ENCODE data around the gene IFNGR2. TPM values are rescaled to one million over a fixed set of nuclear protein-coding genes. Genes with fewer than 3 reads are reported as not detected.
A peak's percentile ranks its signal among the peaks of the same experiment; 100 is the strongest.

Gene IFNGR2
- total and polyA plus RNA-seq, 2 experiments from 2014 or later: 21.9 to 29.4 TPM

- no peak for DNase-seq (ENCODE audit: low spot score)
- Histone ChIP-seq H3K79me2 (replicated peaks; ENCODE audit: insufficient read depth) (peaks cover 65% of the 10 kb centered on the region), H2AFZ (no peak overlapping the region), H3K36me3 (ENCODE audit: insufficient read depth) (peaks cover 5% of the 10 kb centered on the region; the same call in 1 of the 2 replicates), H3F3A (replicated peaks; ENCODE audit: low read depth) (peaks cover 8% of the 10 kb centered on the region; the same call in 1 of the 2 replicates), H3K27me3 (ENCODE audit: insufficient read depth) (no peaks in the 10 kb centered on the region), H3K4me1 (ENCODE audit: insufficient read depth) (peaks cover 11% of the 10 kb centered on the region), H3K9me2 (ENCODE audit: insufficient read depth) (no peaks in the 10 kb centered on the region), H3K4me3 (no peak overlapping the region), H3K4me2 (no peak overlapping the region), H3K27ac (ENCODE audit: low read depth) (no peak overlapping the region; the same call in 1 of the 2 replicates), H4K20me1 (replicated peaks; ENCODE audit: insufficient read depth) (peaks cover 19% of the 10 kb centered on the region)
- Mint-ChIP-seq H3K27ac (0 out of 2 replicates have a peak overlapping the region, but pooled peaks have one; percentile 8), H3K4me1 (peaks cover 15% of the 10 kb centered on the region), H3K27me3 (ENCODE audit: insufficient read depth, low read depth, poor library complexity) (peaks cover 4% of the 10 kb centered on the region), H3K4me3 (no peak overlapping the region), H3K36me3 (ENCODE audit: low read depth) (peaks cover 33% of the 10 kb centered on the region), H3K9me3 (no peaks in the 10 kb centered on the region; the same call in 2 of the 3 replicates)
- no peak for ATAC-seq
- TF ChIP-seq ZNF462 (CRISPR knock-in tag; IDR thresholded peaks at IDR 0.05) (no peak), POLR2AphosphoS5 (IDR thresholded peaks at IDR 0.05; ENCODE audit: low read depth) (no peak), JUNB (IDR thresholded peaks at IDR 0.05; ENCODE audit: unreplicated experiment) (no peak), STAT1 (IDR thresholded peaks at IDR 0.05; ENCODE audit: unreplicated experiment) (no peak), ZNF114 (CRISPR knock-in tag; IDR thresholded peaks at IDR 0.05) (no peak), CREB1 (CRISPR knock-in tag; IDR thresholded peaks at IDR 0.05; ENCODE audit: low read depth) (no peak), ETS1 (IDR thresholded peaks at IDR 0.05) (no peak), EZH2phosphoT487 (IDR thresholded peaks at IDR 0.05; ENCODE audit: unreplicated experiment) (no peak), REST (IDR thresholded peaks at IDR 0.05; ENCODE audit: unreplicated experiment) (no peak), CTCF (conservative IDR thresholded peaks at IDR 0.05; ENCODE audit: low read depth in 2 of 2) (no peak), EZH2 (IDR thresholded peaks at IDR 0.05; ENCODE audit: low read depth, unreplicated experiment) (no peak), ZNF331 (CRISPR knock-in tag; IDR thresholded peaks at IDR 0.05; ENCODE audit: low read depth) (no peak)
Measured at GRCh38 chr21:33414926-33415325, 11.7 kb downstream of the IFNGR2 start.
